ENCODE results near the gene AP2A2. TPM values are rescaled to one million over a fixed set of nuclear protein-coding genes. Genes with fewer than 3 reads are reported as not detected.

AP2A2 gene
- total RNA-seq, 1 donor from 2014 or later, result 78.1 TPM

DNA sequence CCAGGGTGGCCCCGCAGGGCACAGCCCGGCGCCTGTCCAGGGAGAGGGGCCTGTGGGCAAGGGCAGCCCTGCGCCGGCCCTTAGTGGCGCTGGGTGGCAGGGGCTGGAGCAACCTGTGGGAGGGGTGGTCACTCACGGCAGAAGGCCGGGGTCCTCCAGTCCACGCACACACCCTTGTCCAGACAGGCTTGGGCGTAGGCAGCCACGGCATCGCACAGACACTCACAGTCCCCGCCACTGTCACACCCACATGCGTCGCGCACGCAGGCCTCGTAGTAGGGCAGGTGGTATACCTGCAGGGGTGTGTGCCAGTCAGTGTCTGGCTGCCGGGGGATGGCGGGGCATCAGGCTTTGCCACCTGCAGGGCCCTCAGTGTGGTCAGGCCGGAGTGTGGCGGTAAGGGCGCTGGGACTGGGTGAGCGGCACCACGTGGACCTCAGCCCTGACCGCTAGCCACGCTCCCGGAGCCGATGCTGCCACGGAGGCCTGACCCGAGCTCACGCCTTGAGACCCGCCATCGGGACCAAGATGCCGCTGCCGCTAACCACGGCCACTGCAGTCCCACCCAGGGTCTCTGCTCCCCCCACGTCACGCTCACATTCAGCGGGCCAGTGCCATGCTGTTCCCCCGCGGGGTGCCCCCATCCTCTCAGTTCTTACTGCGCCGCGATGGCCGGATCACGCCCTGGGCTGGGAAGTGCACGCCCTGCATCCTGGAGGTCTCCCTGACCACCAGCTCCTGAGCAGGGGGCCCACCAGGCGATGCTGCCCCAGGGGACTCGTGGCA, 98.3 kb downstream of the AP2A2 start:
- H3K9me3 Mint-ChIP-seq, result no peaks in the 10 kb centered on the region

DNA sequence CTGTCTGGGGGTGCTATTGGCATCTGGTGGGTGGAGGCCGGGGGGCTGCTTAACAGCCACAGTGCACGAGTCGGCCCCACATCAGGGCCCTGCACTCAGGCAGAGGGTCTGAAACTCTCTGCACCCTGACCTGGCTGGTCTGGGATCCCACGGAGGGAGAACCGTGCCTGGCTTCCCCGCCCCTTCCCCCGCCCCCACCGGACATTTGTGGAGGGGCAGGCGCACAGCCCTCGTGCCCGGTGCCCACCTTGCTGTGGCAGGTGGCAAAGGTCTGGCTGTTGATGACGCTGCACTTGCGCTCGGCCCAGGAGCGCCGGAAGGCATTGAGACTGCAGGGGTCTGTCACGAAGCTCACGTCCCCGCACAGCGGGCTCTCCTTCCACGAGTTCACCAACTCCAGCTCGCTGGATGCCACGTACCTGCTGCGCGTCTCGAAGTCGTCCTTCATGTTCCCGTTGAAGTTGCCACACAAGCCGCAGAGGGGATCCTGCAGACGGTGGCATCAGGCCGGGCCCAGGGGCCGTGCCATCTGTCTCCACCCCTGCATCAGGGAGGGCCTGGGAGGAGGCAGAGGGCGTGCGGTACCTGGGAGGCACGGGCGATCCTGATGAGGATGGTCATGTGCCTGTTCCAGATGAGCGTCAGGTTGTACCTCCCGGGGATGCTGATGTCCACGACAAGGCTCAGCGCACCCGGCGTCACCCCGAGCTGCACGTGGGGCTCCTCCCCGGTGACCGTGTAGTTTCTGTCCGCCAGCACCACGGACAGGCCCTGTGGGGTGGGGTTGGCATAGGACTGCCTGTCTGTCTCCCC, 99.1 kb downstream of the AP2A2 start:
- H3K4me1 Mint-ChIP-seq, result no peaks in the 10 kb centered on the region
- DNase-seq (ENCODE audit: low read depth, low spot score), result no peak
- no peak overlapping the region for H3K27ac Mint-ChIP-seq (ENCODE audit: unreplicated experiment)
- H3K27me3 Mint-ChIP-seq (ENCODE audit: low read depth), result no peaks in the 10 kb centered on the region
- TF ChIP-seq, protein P1, sequence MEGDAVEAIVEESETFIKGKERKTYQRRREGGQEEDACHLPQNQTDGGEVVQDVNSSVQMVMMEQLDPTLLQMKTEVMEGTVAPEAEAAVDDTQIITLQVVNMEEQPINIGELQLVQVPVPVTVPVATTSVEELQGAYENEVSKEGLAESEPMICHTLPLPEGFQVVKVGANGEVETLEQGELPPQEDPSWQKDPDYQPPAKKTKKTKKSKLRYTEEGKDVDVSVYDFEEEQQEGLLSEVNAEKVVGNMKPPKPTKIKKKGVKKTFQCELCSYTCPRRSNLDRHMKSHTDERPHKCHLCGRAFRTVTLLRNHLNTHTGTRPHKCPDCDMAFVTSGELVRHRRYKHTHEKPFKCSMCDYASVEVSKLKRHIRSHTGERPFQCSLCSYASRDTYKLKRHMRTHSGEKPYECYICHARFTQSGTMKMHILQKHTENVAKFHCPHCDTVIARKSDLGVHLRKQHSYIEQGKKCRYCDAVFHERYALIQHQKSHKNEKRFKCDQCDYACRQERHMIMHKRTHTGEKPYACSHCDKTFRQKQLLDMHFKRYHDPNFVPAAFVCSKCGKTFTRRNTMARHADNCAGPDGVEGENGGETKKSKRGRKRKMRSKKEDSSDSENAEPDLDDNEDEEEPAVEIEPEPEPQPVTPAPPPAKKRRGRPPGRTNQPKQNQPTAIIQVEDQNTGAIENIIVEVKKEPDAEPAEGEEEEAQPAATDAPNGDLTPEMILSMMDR (conservative IDR thresholded peaks at IDR 0.05), result no peak
- no peaks in the 10 kb centered on the region for H3K9me3 Mint-ChIP-seq
- peaks cover 3% of the 10 kb centered on the region for H3K36me3 Mint-ChIP-seq (ENCODE audit: low read depth)
- no peak overlapping the region for H3K4me3 Mint-ChIP-seq

More for the DNA sequence above, 98.3 kb downstream of the AP2A2 start:
- TF ChIP-seq, protein P1 (conservative IDR thresholded peaks at IDR 0.05), result no peak
- Mint-ChIP-seq H3K4me3 (no peak overlapping the region), H3K4me1 (no peaks in the 10 kb centered on the region), H3K36me3 (ENCODE audit: low read depth) (peaks cover 3% of the 10 kb centered on the region), H3K27ac (ENCODE audit: unreplicated experiment) (no peak overlapping the region), H3K27me3 (ENCODE audit: low read depth) (no peaks in the 10 kb centered on the region)
- no peak for DNase-seq (ENCODE audit: low read depth, low spot score)

DNA sequence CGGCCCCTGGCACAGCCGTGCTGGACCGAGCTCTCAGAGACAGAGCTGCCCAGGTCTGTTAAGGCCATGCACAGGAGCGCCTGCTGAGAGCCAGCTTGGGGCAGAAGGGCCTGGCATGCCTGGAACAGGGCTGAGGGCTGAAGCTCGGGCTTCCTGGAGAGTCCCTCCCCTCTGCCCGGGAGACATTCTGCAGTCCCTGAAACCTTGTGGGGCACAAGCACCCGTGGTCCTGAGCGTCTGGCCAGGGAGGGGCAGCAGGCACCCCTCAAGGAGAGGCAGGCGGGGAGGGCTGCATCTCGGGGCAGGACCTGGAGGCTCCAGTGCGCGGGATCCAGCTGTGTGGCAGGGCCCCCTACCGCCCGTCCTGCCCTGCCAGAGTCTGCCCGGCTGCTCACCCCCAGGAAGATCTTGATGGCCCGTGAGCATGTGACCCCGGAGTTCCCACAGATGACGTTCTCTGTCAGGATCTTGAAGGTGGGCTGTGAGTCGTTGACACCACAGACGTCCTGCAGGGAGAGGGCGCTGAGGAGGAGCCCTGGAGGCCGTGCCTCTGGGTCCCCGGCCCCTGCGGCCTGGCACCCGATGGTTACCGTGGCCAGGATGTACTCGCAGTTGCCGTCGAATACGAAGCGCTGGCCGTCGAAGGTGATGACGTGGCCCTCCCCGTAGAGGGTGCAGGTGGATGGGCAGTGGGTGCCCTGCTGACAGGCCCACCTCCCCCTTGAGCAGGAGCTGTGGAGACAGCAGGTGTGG, 99.9 kb downstream of the AP2A2 start:
- TF ChIP-seq, protein P1 (conservative IDR thresholded peaks at IDR 0.05), result no peak
- H3K27ac Mint-ChIP-seq (ENCODE audit: unreplicated experiment), result no peak overlapping the region
- DNase-seq (ENCODE audit: low read depth, low spot score), result no peak
- no peaks in the 10 kb centered on the region for H3K27me3 Mint-ChIP-seq (ENCODE audit: low read depth)
- H3K4me3 Mint-ChIP-seq, result no peak overlapping the region
- H3K4me1 Mint-ChIP-seq, result no peaks in the 10 kb centered on the region
- H3K9me3 Mint-ChIP-seq, result no peaks in the 10 kb centered on the region
- peaks cover 3% of the 10 kb centered on the region for H3K36me3 Mint-ChIP-seq (ENCODE audit: low read depth)

DNA sequence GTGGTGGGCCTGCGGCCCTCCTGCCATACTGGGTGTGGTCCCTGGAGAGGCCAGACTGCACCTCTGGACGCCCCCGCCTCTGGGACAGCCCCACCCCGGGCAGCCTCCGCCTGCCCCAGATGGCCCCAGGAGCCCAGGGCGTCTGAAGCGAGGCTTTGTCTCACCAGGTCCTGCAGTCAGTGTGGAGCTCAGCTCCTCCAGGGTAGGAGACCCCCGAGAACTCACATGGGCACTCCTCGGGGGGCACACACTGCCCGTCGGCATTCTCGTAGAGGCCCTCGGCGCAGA, 100.4 kb downstream of the AP2A2 start:
- H3K27ac Mint-ChIP-seq (ENCODE audit: unreplicated experiment), result no peak overlapping the region
- H3K4me1 Mint-ChIP-seq, result no peaks in the 10 kb centered on the region
- no peaks in the 10 kb centered on the region for H3K9me3 Mint-ChIP-seq
- H3K27me3 Mint-ChIP-seq (ENCODE audit: low read depth), result no peaks in the 10 kb centered on the region
- no peak for DNase-seq (ENCODE audit: low read depth, low spot score)
- no peak overlapping the region for H3K4me3 Mint-ChIP-seq
- TF ChIP-seq, protein P1 (conservative IDR thresholded peaks at IDR 0.05), result no peak
- peaks cover 3% of the 10 kb centered on the region for H3K36me3 Mint-ChIP-seq (ENCODE audit: low read depth)

DNA sequence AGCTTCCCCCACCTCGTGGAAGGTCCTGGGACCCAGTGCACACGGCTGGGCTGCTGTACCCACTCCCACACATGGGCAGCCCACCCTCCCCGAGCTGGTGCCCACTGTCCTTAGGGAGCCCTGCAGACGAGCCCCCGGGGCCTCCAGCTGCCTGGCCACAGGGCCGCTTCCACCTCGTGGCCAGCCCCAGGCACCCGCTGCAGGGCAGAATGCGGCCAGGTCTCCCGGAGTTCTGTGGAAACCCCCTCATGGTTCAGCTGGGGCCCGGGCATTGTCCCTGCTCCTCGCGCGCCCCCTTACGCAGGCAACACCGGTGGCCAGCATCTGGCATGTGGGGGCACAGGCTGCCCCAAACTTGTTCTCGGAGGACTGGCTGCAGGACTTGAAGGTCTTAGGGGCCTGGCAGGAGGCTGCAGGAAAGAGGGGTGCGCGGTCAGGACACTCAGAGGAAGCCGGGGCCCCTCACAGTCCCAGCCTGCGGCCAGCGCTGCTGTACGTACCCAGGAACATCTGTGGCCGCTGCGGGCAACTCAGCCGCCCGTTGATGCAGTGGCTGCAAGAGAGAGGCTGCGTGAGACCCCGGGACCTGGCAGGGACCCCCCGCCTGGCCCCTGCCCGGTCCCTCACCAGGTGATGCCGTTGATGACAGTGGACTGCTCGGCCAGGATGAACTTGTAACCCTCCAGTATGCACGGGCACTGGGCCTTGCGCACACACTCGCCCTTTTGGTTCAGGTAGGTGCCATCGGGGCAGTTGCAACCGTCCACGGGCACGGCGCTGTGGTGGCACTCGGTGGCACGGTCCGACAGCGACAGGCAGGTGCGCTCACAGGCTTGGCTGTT, 101.2 kb downstream of the AP2A2 start:
- no peak overlapping the region for H3K4me3 Mint-ChIP-seq
- H3K36me3 Mint-ChIP-seq (ENCODE audit: low read depth), result peaks cover 3% of the 10 kb centered on the region
- no peaks in the 10 kb centered on the region for H3K27me3 Mint-ChIP-seq (ENCODE audit: low read depth)
- H3K4me1 Mint-ChIP-seq, result no peaks in the 10 kb centered on the region
- no peak for DNase-seq (ENCODE audit: low read depth, low spot score)
- TF ChIP-seq, protein P1 (conservative IDR thresholded peaks at IDR 0.05), result no peak
- H3K27ac Mint-ChIP-seq (ENCODE audit: unreplicated experiment), result no peak overlapping the region
- H3K9me3 Mint-ChIP-seq, result no peaks in the 10 kb centered on the region
